GM23338 (cell line): ENCODE measurements around the gene PPP1R27. TPM values are rescaled to one million over a fixed set of nuclear protein-coding genes. Genes with fewer than 3 reads are reported as not detected.

Experiments used
- ATAC-seq: fragments of 200-7000 bp; cut with Tn5 transposase; 3 replicates; pipeline ENCODE4 v1.9.1; 2020
- DNase-seq: peaks from one replicate; pipeline ENCODE4 v3.0.0-alpha.2; 2015; ENCODE audit warnings: low spot score
- H2AFZ ChIP-seq: fragments of 200-600 bp; sonication (generic); 2 replicates; pipeline ENCODE4 v1.8.0; 2016; ENCODE audit warnings: antibody characterized with exemption, mild to moderate bottlenecking, moderate library complexity
- H3F3A ChIP-seq: fragments of 200-600 bp; sonication (generic); replicated peaks from 2 replicates; pipeline ENCODE4 v1.8.0; 2017; ENCODE audit warnings: antibody characterized with exemption, mixed run types, low read depth
- H3K27ac ChIP-seq: fragments of 200-600 bp; sonication (generic); 2 replicates; pipeline ENCODE4 v1.6.1; 2016; ENCODE audit warnings: low read depth
- H3K27me3 ChIP-seq: fragments of 200-600 bp; sonication (generic); 2 replicates; pipeline ENCODE4 v1.8.0; 2016; ENCODE audit warnings: mild to moderate bottlenecking, mixed run types, moderate library complexity; ENCODE audit not compliant: insufficient read depth
- H3K36me3 ChIP-seq: fragments of 200-600 bp; sonication (generic); 2 replicates; pipeline ENCODE4 v1.8.0; 2016; ENCODE audit warnings: mild to moderate bottlenecking; ENCODE audit not compliant: insufficient read depth
- H3K4me1 ChIP-seq: fragments of 200-600 bp; sonication (generic); 2 replicates; pipeline ENCODE4 v1.8.0; 2016; ENCODE audit warnings: mild to moderate bottlenecking, moderate library complexity; ENCODE audit not compliant: insufficient read depth
- H3K4me2 ChIP-seq: fragments of 200-600 bp; sonication (generic); 2 replicates; pipeline ENCODE4 v1.7.1; 2017; ENCODE audit warnings: mixed run types
- H3K4me3 ChIP-seq: fragments of 200-600 bp; sonication (generic); 2 replicates; pipeline ENCODE4 v1.6.1; 2016; ENCODE audit warnings: mixed run types
- H3K79me2 ChIP-seq: fragments of 200-600 bp; sonication (generic); replicated peaks from 2 replicates; pipeline ENCODE4 v1.8.0; 2017; ENCODE audit warnings: mild to moderate bottlenecking; ENCODE audit not compliant: insufficient read depth
- H3K9me2 ChIP-seq: fragments of 200-600 bp; sonication (generic); 2 replicates; pipeline ENCODE4 v1.8.0; 2017; ENCODE audit not compliant: insufficient read depth
- H4K20me1 ChIP-seq: fragments of 200-600 bp; sonication (generic); replicated peaks from 2 replicates; pipeline ENCODE4 v1.8.0; 2017; ENCODE audit warnings: mild to moderate bottlenecking; ENCODE audit not compliant: insufficient read depth
- H3K27ac Mint-ChIP-seq: 2 replicates; pipeline ENCODE4 v1.8.0; 2020; ENCODE audit warnings: inconsistent platforms, mild to moderate bottlenecking, moderate library complexity, mixed read lengths
- H3K27me3 Mint-ChIP-seq: 3 replicates; pipeline ENCODE4 v1.8.0; 2022; ENCODE audit warnings: low read depth, mild to moderate bottlenecking, moderate library complexity, mixed read lengths, inconsistent platforms; ENCODE audit not compliant: insufficient read depth, poor library complexity
- H3K36me3 Mint-ChIP-seq: 3 replicates; pipeline ENCODE4 v1.8.0; 2021; ENCODE audit warnings: low read depth, mild to moderate bottlenecking, inconsistent platforms, moderate library complexity, mixed read lengths
- H3K4me1 Mint-ChIP-seq: 3 replicates; pipeline ENCODE4 v1.8.0; 2020; ENCODE audit warnings: mild to moderate bottlenecking, inconsistent platforms, mixed read lengths
- H3K4me3 Mint-ChIP-seq: 3 replicates; pipeline ENCODE4 v1.8.0; 2021; ENCODE audit warnings: moderate library complexity, mild to moderate bottlenecking, inconsistent platforms, mixed read lengths
- H3K9me3 Mint-ChIP-seq: 3 replicates; pipeline ENCODE4 v1.8.0; 2020; ENCODE audit warnings: moderate library complexity, mild to moderate bottlenecking, inconsistent platforms, mixed read lengths
- CREB1 ChIP-seq: fragments of 250-450 bp; sonication (Bioruptor Pico); IDR thresholded peaks from 2 replicates; pipeline ENCODE4 v1.5.0; 2020; ENCODE audit warnings: low read depth, mild to moderate bottlenecking, moderate library complexity
- CTCF ChIP-seq, 2 experiments: fragments of 200-600 bp in 1 of 2; sonication (generic) in 1 of 2; conservative IDR thresholded peaks; 2 replicates each; pipeline versions ENCODE4 v1.5.1 to v1.6.1; 2016 to 2017; ENCODE audit warnings: antibody characterized with exemption in 2 of 2, low read depth in 2 of 2, mild to moderate bottlenecking in 2 of 2, moderate library complexity in 1 of 2
- ETS1 ChIP-seq: IDR thresholded peaks from 2 replicates; pipeline ENCODE4 v1.6.1; 2016; ENCODE audit warnings: antibody characterized with exemption
- EZH2 ChIP-seq: fragments of 200-600 bp; sonication (generic); IDR thresholded peaks from one replicate; pipeline ENCODE4 v1.8.0; 2017; ENCODE audit warnings: antibody characterized with exemption, mild to moderate bottlenecking, low read depth; ENCODE audit not compliant: unreplicated experiment
- EZH2phosphoT487 ChIP-seq: fragments of 200-600 bp; sonication (generic); IDR thresholded peaks from one replicate; pipeline ENCODE4 v1.8.1; 2018; ENCODE audit warnings: antibody characterized with exemption; ENCODE audit not compliant: unreplicated experiment
- JUNB ChIP-seq: IDR thresholded peaks from one replicate; pipeline ENCODE4 v1.6.1; 2016; ENCODE audit warnings: antibody characterized with exemption; ENCODE audit not compliant: unreplicated experiment
- NANOG ChIP-seq: IDR thresholded peaks from 2 replicates; pipeline ENCODE4 v1.6.1; 2016; ENCODE audit warnings: antibody characterized with exemption, borderline replicate concordance
- POLR2AphosphoS5 ChIP-seq: IDR thresholded peaks from 2 replicates; pipeline ENCODE4 v1.6.1; 2016; ENCODE audit warnings: antibody characterized with exemption, low read depth
- REST ChIP-seq: IDR thresholded peaks from one replicate; pipeline ENCODE4 v1.6.1; 2018; ENCODE audit warnings: antibody characterized with exemption; ENCODE audit not compliant: unreplicated experiment
- ZNF331 ChIP-seq: fragments of 250-450 bp; sonication (Bioruptor Pico); IDR thresholded peaks from 2 replicates; pipeline ENCODE4 v1.5.0; 2020; ENCODE audit warnings: low read depth, mild to moderate bottlenecking, moderate library complexity
- ZNF462 ChIP-seq: fragments of 250-450 bp; sonication (Bioruptor Pico); IDR thresholded peaks from 2 replicates; pipeline ENCODE4 v1.5.0; 2020; ENCODE audit warnings: mild to moderate bottlenecking, moderate library complexity
- polyA plus RNA-seq: library from polyadenylated mRNA; unstranded; fragments of >200 nt; fragmentation: Nextera tagmentation; extraction: Ambion mirVana; gene quantifications from 2 replicates; pipeline ENCODE4 v1.2.1, GENCODE V29; 2016
- total RNA-seq: library from RNA; depleted of rRNA; stranded (reverse); fragments of >200 nt; shearing (Covaris generic); gene quantifications from 2 replicates; pipeline ENCODE4 v1.2.3, GENCODE V29; 2014

The PPP1R27 gene
- total and polyA plus RNA-seq, 2 experiments from 2014 or later, result 0.65 TPM; not detected in 1

GRCh38 chr17:81832608-81833159, 2.2 kb downstream of the PPP1R27 start:
- peaks cover 9% of the 10 kb centered on the region for H3K27me3 Mint-ChIP-seq
- Histone ChIP-seq H3K27me3 (no peaks in the 10 kb centered on the region), H3K4me1 (peaks cover 11% of the 10 kb centered on the region), H3K36me3 (no peaks in the 10 kb centered on the region), H4K20me1 (no peaks in the 10 kb centered on the region; the same call in 1 of the 2 replicates), H3F3A (peaks cover 21% of the 10 kb centered on the region; the same call in 1 of the 2 replicates), H3K4me2 (peak overlapping the region; percentile 96), H3K4me3 (peak overlapping the region; percentile 84), H3K9me2 (no peaks in the 10 kb centered on the region), H3K27ac (no peak overlapping the region), H3K79me2 (peaks cover 9% of the 10 kb centered on the region), H2AFZ (no peak overlapping the region)
- no peaks in the 10 kb centered on the region for H3K9me3 Mint-ChIP-seq
- TF ChIP-seq JUNB, result no peak
- no peak for TF ChIP-seq CREB1 (CRISPR knock-in tag)
- no peak for TF ChIP-seq CTCF (conservative IDR thresholded peaks at IDR 0.05; ENCODE audit: low read depth in 2 of 2)
- no peak for TF ChIP-seq NANOG
- TF ChIP-seq ZNF331, result no peak
- TF ChIP-seq ETS1, result no peak
- no peak for TF ChIP-seq EZH2phosphoT487
- no peak for TF ChIP-seq ZNF462
- TF ChIP-seq POLR2AphosphoS5, result no peak
- TF ChIP-seq EZH2, result no peak
- no peak for TF ChIP-seq REST
- DNase-seq (peak; percentile 51), ATAC-seq (peak; percentile 19)
- no peak overlapping the region for H3K27ac Mint-ChIP-seq
- H3K4me3 Mint-ChIP-seq, result peak overlapping the region; percentile 87
- H3K4me1 Mint-ChIP-seq, result peaks cover 20% of the 10 kb centered on the region
- peaks cover 3% of the 10 kb centered on the region; the same call in 2 of the 3 replicates for H3K36me3 Mint-ChIP-seq
